ENCODE results near the gene KCNJ16.
"Not testable (repeated sequence)": the region's sequence is repeated elsewhere in the genome, so short reads cannot be mapped to it uniquely, and the experiment has no call there.

Gene KCNJ16

GRCh38 chr17:70034158-70034557 is 40.9 kb upstream of the KCNJ16 start:
- H3K4me3 ChIP-seq (replicated peaks; ENCODE audit: low read depth, low read length), result no peak overlapping the region
- no peak for TF ChIP-seq CTCF (IDR thresholded peaks at IDR 0.05; ENCODE audit: low read depth, low read length, missing control alignments)
- no peak for DNase-seq (ENCODE audit: extremely low read depth, low read depth)

GRCh38 chr17:70037498-70037897 is 37.5 kb upstream of the KCNJ16 start:
- H3K4me3 ChIP-seq (replicated peaks; ENCODE audit: low read depth, low read length), result no peak overlapping the region
- no peak for DNase-seq (ENCODE audit: extremely low read depth, low read depth)

GRCh38 chr17:70040336-70040735 is 34.7 kb upstream of the KCNJ16 start:
- H3K4me3 ChIP-seq (replicated peaks; ENCODE audit: low read depth, low read length), result no peak overlapping the region
- DNase-seq (ENCODE audit: extremely low read depth, low read depth), result no peak
- TF ChIP-seq CTCF (IDR thresholded peaks at IDR 0.05; ENCODE audit: low read depth, low read length, missing control alignments), result no peak

More at GRCh38 chr17:70037498-70037897, 37.5 kb upstream of the KCNJ16 start:
- TF ChIP-seq CTCF (IDR thresholded peaks at IDR 0.05; ENCODE audit: low read depth, low read length, missing control alignments), result no peak

- no peak overlapping the region for H3K4me3 ChIP-seq (replicated peaks; ENCODE audit: low read depth, low read length)
- no peak for DNase-seq (ENCODE audit: extremely low read depth, low read depth)
- TF ChIP-seq CTCF (IDR thresholded peaks at IDR 0.05; ENCODE audit: low read depth, low read length, missing control alignments), result no peak
Measured at GRCh38 chr17:70041061-70041460, 34.0 kb upstream of the KCNJ16 start.

GRCh38 chr17:70041540-70041939 is 33.5 kb upstream of the KCNJ16 start:
- no peak overlapping the region for H3K4me3 ChIP-seq (replicated peaks; ENCODE audit: low read depth, low read length)
- no peak for DNase-seq (ENCODE audit: extremely low read depth, low read depth)
- TF ChIP-seq CTCF (IDR thresholded peaks at IDR 0.05; ENCODE audit: low read depth, low read length, missing control alignments), result no peak

GRCh38 chr17:70045780-70046179 is 29.2 kb upstream of the KCNJ16 start:
- not testable (repeated sequence) for DNase-seq (ENCODE audit: extremely low read depth, low read depth); H3K4me3 ChIP-seq (replicated peaks; ENCODE audit: low read depth, low read length)

GRCh38 chr17:70047619-70048419 is 27.2 kb upstream of the KCNJ16 start:
- H3K4me3 ChIP-seq (replicated peaks; ENCODE audit: low read depth, low read length), result no peak overlapping the region
- no peak for TF ChIP-seq CTCF (IDR thresholded peaks at IDR 0.05; ENCODE audit: low read depth, low read length, missing control alignments)
- DNase-seq (ENCODE audit: extremely low read depth, low read depth), result no peak

All from HFF-Myc (cell line).